SU-DHL-6 (cell line): ENCODE measurements around the gene ANK3.

Experiments
- CTCF ChIP-seq: fragments of 200-600 bp; sonication (generic); IDR thresholded peaks from one replicate; pipeline ENCODE4 v1.5.1; 2017; ENCODE audit warnings: antibody characterized with exemption, mild to moderate bottlenecking, low read length, moderate library complexity; ENCODE audit not compliant: insufficient read depth, poor library complexity, severe bottlenecking
- EZH2phosphoT487 ChIP-seq: fragments of 200-600 bp; sonication (generic), shearing (Covaris generic); conservative IDR thresholded peaks from 2 replicates; pipeline ENCODE4 v1.6.1; 2018; ENCODE audit warnings: mild to moderate bottlenecking, antibody characterized with exemption, low read length, moderate library complexity, mixed read lengths

- TF ChIP-seq CTCF (no peak), EZH2phosphoT487 (no peak)
Measured at GRCh38 chr10:60086862-60087261, 302.8 kb downstream of the ANK3 start.
